Gastrocnemius medialis (tissue), 4 donors: ENCODE results near the gene METTL9.

Experiments
- POLR2A ChIP-seq, 2 donors: fragments of 450-650 bp; IDR thresholded peaks; one replicate each; pipeline ENCODE4 v1.6.1; 2017; ENCODE audit warnings: antibody characterized with exemption in 2 of 2, mild to moderate bottlenecking in 2 of 2, moderate library complexity in 2 of 2
- TF ChIP-seq, protein P1 (sequence below), 5 experiments: fragments of 450-650 bp in 3 of 5; fragments of 200-600 bp in 2 of 5; sonication (generic) in 2 of 5; IDR thresholded peaks in 4 of 5; conservative IDR thresholded peaks in 1 of 5; 1 replicate in 4 of 5; 2 replicates in 1 of 5; pipeline ENCODE4 v1.5.1; 2016 to 2019; ENCODE audit warnings: antibody characterized with exemption in 5 of 5, mild to moderate bottlenecking in 3 of 5, moderate library complexity in 3 of 5

DNA sequence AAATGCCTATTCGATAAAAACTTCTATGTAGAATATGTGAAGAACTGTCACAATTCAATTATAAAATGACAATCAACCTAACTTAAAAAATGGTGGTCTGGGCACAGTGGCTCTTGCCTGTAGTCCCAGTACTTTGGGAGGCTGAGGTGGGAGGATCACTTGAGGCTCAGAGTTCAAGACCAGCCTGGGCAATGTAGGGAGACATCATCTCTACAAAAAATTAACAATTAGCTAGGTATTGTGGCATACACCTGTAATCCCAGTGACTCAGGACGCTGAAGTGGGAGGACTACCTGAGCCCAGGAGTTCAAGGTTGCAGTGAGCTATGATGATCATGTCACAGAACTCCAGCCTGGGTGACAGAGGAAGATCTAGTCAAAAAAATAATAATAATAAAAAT, 18.6 kb upstream of the METTL9 start:
- TF ChIP-seq, protein P1, sequence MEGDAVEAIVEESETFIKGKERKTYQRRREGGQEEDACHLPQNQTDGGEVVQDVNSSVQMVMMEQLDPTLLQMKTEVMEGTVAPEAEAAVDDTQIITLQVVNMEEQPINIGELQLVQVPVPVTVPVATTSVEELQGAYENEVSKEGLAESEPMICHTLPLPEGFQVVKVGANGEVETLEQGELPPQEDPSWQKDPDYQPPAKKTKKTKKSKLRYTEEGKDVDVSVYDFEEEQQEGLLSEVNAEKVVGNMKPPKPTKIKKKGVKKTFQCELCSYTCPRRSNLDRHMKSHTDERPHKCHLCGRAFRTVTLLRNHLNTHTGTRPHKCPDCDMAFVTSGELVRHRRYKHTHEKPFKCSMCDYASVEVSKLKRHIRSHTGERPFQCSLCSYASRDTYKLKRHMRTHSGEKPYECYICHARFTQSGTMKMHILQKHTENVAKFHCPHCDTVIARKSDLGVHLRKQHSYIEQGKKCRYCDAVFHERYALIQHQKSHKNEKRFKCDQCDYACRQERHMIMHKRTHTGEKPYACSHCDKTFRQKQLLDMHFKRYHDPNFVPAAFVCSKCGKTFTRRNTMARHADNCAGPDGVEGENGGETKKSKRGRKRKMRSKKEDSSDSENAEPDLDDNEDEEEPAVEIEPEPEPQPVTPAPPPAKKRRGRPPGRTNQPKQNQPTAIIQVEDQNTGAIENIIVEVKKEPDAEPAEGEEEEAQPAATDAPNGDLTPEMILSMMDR (IDR thresholded peaks at IDR 0.05 in 4 of 5, conservative IDR thresholded peaks at IDR 0.05 in 1 of 5) = no peak
- no peak for TF ChIP-seq POLR2A (IDR thresholded peaks at IDR 0.05)
